Islet of Langerhans (tissue), 1 donor: Measurements from ENCODE around the gene SCAMP3.
"Not testable (repeated sequence)": the region's sequence is repeated elsewhere in the genome, so short reads cannot be mapped to it uniquely, and the experiment has no call there.

ENCODE experiments used
- FAIRE-seq: peaks from one replicate; lab custom pipeline; 2011; peaks lifted over from hg19 to GRCh38; lab: Jason Lieb, UNC

Gene SCAMP3

GRCh38 chr1:155226910-155227260 is 35.3 kb downstream of the SCAMP3 start:
- no peak for FAIRE-seq

- FAIRE-seq = no peak
Observed at GRCh38 chr1:155226188-155226909, 35.8 kb downstream of the SCAMP3 start.

- not testable (repeated sequence) for FAIRE-seq
Observed at GRCh38 chr1:155225404-155225759, 36.8 kb downstream of the SCAMP3 start.

GRCh38 chr1:155223047-155223446 is 39.1 kb downstream of the SCAMP3 start:
- no peak for FAIRE-seq

- FAIRE-seq = not testable (repeated sequence)
Observed at GRCh38 chr1:155220211-155220965, 41.8 kb downstream of the SCAMP3 start.

GRCh38 chr1:155219592-155220031 is 42.5 kb downstream of the SCAMP3 start:
- FAIRE-seq = no peak

- no peak for FAIRE-seq
Observed at GRCh38 chr1:155218854-155219591, 43.1 kb downstream of the SCAMP3 start.

GRCh38 chr1:155214702-155215101 is 47.5 kb downstream of the SCAMP3 start:
- not testable (repeated sequence) for FAIRE-seq

GRCh38 chr1:155212051-155212440 is 50.1 kb downstream of the SCAMP3 start:
- not testable (repeated sequence) for FAIRE-seq

GRCh38 chr1:155211381-155212050 is 50.6 kb downstream of the SCAMP3 start:
- not testable (repeated sequence) for FAIRE-seq

- FAIRE-seq = no peak
Observed at GRCh38 chr1:155210314-155211104, 51.7 kb downstream of the SCAMP3 start.

GRCh38 chr1:155209312-155209721 is 52.8 kb downstream of the SCAMP3 start:
- FAIRE-seq = no peak

- FAIRE-seq = no peak
Observed at GRCh38 chr1:155208541-155209311, 53.4 kb downstream of the SCAMP3 start, which contains the start of gene MTX1. MTX1 (plus strand) TSS chr1:155208695; CDS start chr1:155208805, 110 bp downstream.

GRCh38 chr1:155207806-155208540 is 54.2 kb downstream of the SCAMP3 start, which contains the start of gene THBS3:
THBS3 (minus strand) TSS chr1:155207897; CDS start chr1:155207876, 21 bp downstream.
- FAIRE-seq = no peak

- no peak for FAIRE-seq
Observed at GRCh38 chr1:155206891-155207805, 55.0 kb downstream of the SCAMP3 start.
